Measurements from ENCODE around the gene HK1. TPM values are rescaled to one million over a fixed set of nuclear protein-coding genes. Genes with fewer than 3 reads are reported as not detected.

The HK1 gene
- 164 and 211 TPM in 2 replicates for total RNA-seq

GRCh38 chr10:69278446-69278963, at the start of gene HK1:
HK1 (plus strand) TSS chr10:69278496.

GRCh38 chr10:69416695-69417094, 138.4 kb downstream of the HK1 start, which contains the start of gene TACR2:
TACR2 (minus strand) TSS chr10:69416918; CDS start chr10:69416323, 595 bp downstream.

GRCh38 chr10:69451209-69451783, 173.0 kb downstream of the HK1 start, which contains the start of gene TSPAN15:
TSPAN15 (plus strand) TSS chr10:69451465; CDS start chr10:69451595, 130 bp downstream.

Other genes with a start within 250 kb of the HK1 start
- 8.3 and 29.1 TPM in 2 replicates for gene SRGN, start 190.4 kb upstream of the HK1 start, total RNA-seq
- 22.9 and 53.8 TPM in 2 replicates for gene VPS26A, start 154.3 kb upstream of the HK1 start, total RNA-seq
- 27.6 and 63.2 TPM in 2 replicates for gene SUPV3L1, start 98.3 kb upstream of the HK1 start, total RNA-seq
- gene HKDC1, start 58.2 kb upstream of the HK1 start, total RNA-seq: 0.14 and 2.6 TPM in 2 replicates
- not detected in 2 replicates for gene TACR2, start 138.4 kb downstream of the HK1 start, total RNA-seq
- 13.5 and 17.1 TPM in 2 replicates for gene TSPAN15, start 173.0 kb downstream of the HK1 start, total RNA-seq